B cell (primary cell): ENCODE data around the gene FARSB. TPM values are rescaled to one million over a fixed set of nuclear protein-coding genes. Genes with fewer than 3 reads are reported as not detected.

Experiments
- ATAC-seq: fragments of 200-7000 bp; cut with Tn5 transposase; one replicate; pipeline ENCODE4 v1.10.0; 2021; ENCODE audit warnings: low read depth, mild to moderate bottlenecking, moderate number of reproducible peaks, moderate library complexity
- CTCF ChIA-PET: fragments of 350-600 bp; sonication (Branson Sonifier 250); formaldehyde crosslinking; loops from one replicate; lab custom pipeline; 2021; ENCODE audit warnings: antibody characterized with exemption, inconsistent platforms; lab: Charles Lee
- POLR2A ChIA-PET: fragments of 350-600 bp; sonication (Branson Sonifier 250); formaldehyde crosslinking; loops from one replicate; lab custom pipeline; 2021; ENCODE audit warnings: antibody characterized with exemption; lab: Charles Lee
- DNase-seq: peaks from one replicate; pipeline ENCODE4 v3.0.0; 2013
- H2AFZ ChIP-seq: 2 replicates; pipeline ENCODE4 v1.6.1; 2012; ENCODE audit warnings: mild to moderate bottlenecking, low read depth, low read length; ENCODE audit not compliant: insufficient read depth, poor library complexity, severe bottlenecking
- H3K27ac ChIP-seq, 2 donors: 1 replicate in 1 of 2; 2 replicates in 1 of 2; pipeline ENCODE4 v1.5.1; 2012 to 2013; ENCODE audit warnings: low read length in 2 of 2, mild to moderate bottlenecking in 2 of 2, moderate library complexity in 1 of 2
- H3K27me3 ChIP-seq, 4 experiments: fragments of 200-600 bp in 1 of 4; sonication (generic) in 1 of 4; replicated peaks in 1 of 4; 1 replicate in 2 of 4; 2 replicates in 2 of 4; pipeline versions ENCODE4 v1.6.1 to v1.7.0; 2013 to 2016; ENCODE audit warnings: low read length in 3 of 4, mild to moderate bottlenecking in 2 of 4, mixed read lengths in 1 of 4, moderate library complexity in 1 of 4; ENCODE audit not compliant: insufficient read depth in 4 of 4, control insufficient read depth in 3 of 4; ENCODE audit errors: control extremely low read depth in 1 of 4
- H3K36me3 ChIP-seq, 2 experiments: replicated peaks in 1 of 2; 1 replicate in 1 of 2; 2 replicates in 1 of 2; pipeline versions ENCODE4 v1.6.1 to v1.7.1; 2013; ENCODE audit warnings: low read length in 1 of 2; ENCODE audit not compliant: insufficient read depth in 2 of 2, control insufficient read depth in 1 of 2; ENCODE audit errors: control extremely low read depth in 1 of 2, extremely low read depth in 1 of 2
- H3K4me1 ChIP-seq, 2 donors: fragments of 200-600 bp in 1 of 2; sonication (generic) in 1 of 2; 1 replicate in 1 of 2; 2 replicates in 1 of 2; pipeline versions ENCODE4 v1.5.1 to v1.6.1; 2013 to 2017; ENCODE audit warnings: low read length in 2 of 2; ENCODE audit not compliant: control insufficient read depth in 2 of 2, insufficient read depth in 2 of 2
- H3K4me2 ChIP-seq: replicated peaks from 2 replicates; pipeline ENCODE3; 2012; ENCODE audit warnings: mild to moderate bottlenecking, low read depth, low read length; ENCODE audit not compliant: poor library complexity, severe bottlenecking
- H3K4me3 ChIP-seq, 5 experiments: fragments of 200-600 bp in 1 of 5; sonication (generic) in 1 of 5; 1 replicate in 3 of 5; 2 replicates in 2 of 5; pipeline versions ENCODE4 v1.5.1 to v1.7.0; 2011 to 2016; ENCODE audit warnings: low read length in 4 of 5, mild to moderate bottlenecking in 4 of 5, low read depth in 2 of 5, control low read depth in 1 of 5, moderate library complexity in 1 of 5; ENCODE audit not compliant: insufficient read depth in 1 of 5; ENCODE audit errors: control extremely low read depth in 1 of 5, extremely low read depth in 1 of 5
- H3K79me2 ChIP-seq: fragments of 200-600 bp; sonication (generic); one replicate; pipeline ENCODE4 v1.6.0; 2016; ENCODE audit warnings: low read length; ENCODE audit not compliant: control insufficient read depth, insufficient read depth
- H3K9ac ChIP-seq: fragments of 200-600 bp; sonication (generic); 2 replicates; pipeline ENCODE4 v1.6.1; 2017; ENCODE audit warnings: mild to moderate bottlenecking, low read length, moderate library complexity
- H3K9me3 ChIP-seq, 3 donors: one replicate each; pipeline versions ENCODE4 v1.6.1 to v1.7.1; 2013; ENCODE audit warnings: low read length in 2 of 3; ENCODE audit not compliant: control insufficient read depth in 2 of 3, insufficient read depth in 1 of 3; ENCODE audit errors: control extremely low read depth in 1 of 3
- H4K20me1 ChIP-seq: 2 replicates; pipeline ENCODE4 v1.6.0; 2012; ENCODE audit warnings: mild to moderate bottlenecking, low read length; ENCODE audit not compliant: insufficient read depth, control insufficient read depth, poor library complexity, severe bottlenecking
- H3K27ac Mint-ChIP-seq: one replicate; pipeline ENCODE4 v1.8.0; 2021; ENCODE audit warnings: mixed read lengths
- H3K27me3 Mint-ChIP-seq: one replicate; pipeline ENCODE4 v1.8.0; 2021; ENCODE audit warnings: mixed read lengths
- H3K4me1 Mint-ChIP-seq: one replicate; pipeline ENCODE4 v1.8.0; 2021; ENCODE audit warnings: mixed read lengths
- H3K4me3 Mint-ChIP-seq: one replicate; pipeline ENCODE4 v1.8.0; 2021; ENCODE audit warnings: mixed read lengths
- H3K9me3 Mint-ChIP-seq: one replicate; pipeline ENCODE4 v1.8.0; 2022; ENCODE audit warnings: mixed read lengths; ENCODE audit not compliant: insufficient read depth
- CTCF ChIP-seq: fragments of 200-600 bp; IDR thresholded peaks from one replicate; pipeline ENCODE4 v1.8.0; 2022; ENCODE audit warnings: antibody characterized with exemption, mild to moderate bottlenecking
- EZH2 ChIP-seq: IDR thresholded peaks from 2 replicates; pipeline ENCODE4 v1.6.1; 2012; ENCODE audit warnings: borderline replicate concordance, low read depth, mild to moderate bottlenecking, moderate library complexity, low read length; ENCODE audit not compliant: insufficient read depth, poor library complexity, severe bottlenecking
- WGBS: methylation state at CpG from one replicate; pipeline ENCODE4 v1.1.5; 2013; ENCODE audit warnings: missing lambda C conversion rate; ENCODE audit not compliant: insufficient coverage; 5-methylcytosine and 5-hydroxymethylcytosine counted together
- intact Hi-C: fragments of 100-400 bp; cut with micrococcal nuclease; formaldehyde crosslinking; loops from one replicate; pipeline ENCODE4 v1.10.0; 2022
- polyA plus RNA-seq: library from polyadenylated mRNA; depleted of rRNA; stranded (reverse); fragments of >200 nt; gene quantifications from 2 replicates; pipeline ENCODE4 v1.2.3, GENCODE V29; 2012
- total RNA-seq, 2 donors: library from RNA; stranded (reverse); fragments of 120-200 nt in 1 of 2; gene quantifications; 1 replicate in 1 of 2; 2 replicates in 1 of 2; pipeline versions ENCODE4 v1.2.3 to v1.2.4, GENCODE V29; 2013 to 2022

Gene FARSB
- total and polyA plus RNA-seq, 2 donors (not counting 1 experiment from before 2014, with no cell fraction given) = 9.2 to 10.2 TPM

DNA sequence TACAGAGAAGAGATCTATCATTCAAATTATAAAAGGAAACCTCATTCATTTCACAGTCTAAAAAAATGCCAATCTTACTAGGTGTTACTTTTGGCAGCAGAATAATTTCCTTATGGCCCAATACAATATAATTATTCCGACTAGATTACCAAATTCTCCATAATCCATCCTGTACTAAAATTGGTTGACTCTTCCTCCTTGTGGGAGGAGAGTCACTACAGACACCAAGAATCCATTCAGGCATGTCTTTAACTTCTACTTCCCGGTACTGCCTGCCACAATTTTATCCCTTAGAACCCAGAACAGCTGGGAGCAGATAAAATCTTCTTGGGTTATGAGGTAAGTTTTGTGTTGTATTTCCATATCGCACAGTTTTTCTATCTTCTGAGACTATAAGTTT, 9.9 kb downstream of the FARSB start:
- Mint-ChIP-seq H3K4me3 (no peak overlapping the region), H3K4me1 (peaks cover 7% of the 10 kb centered on the region), H3K27ac (no peak overlapping the region), H3K9me3 (no peaks in the 10 kb centered on the region), H3K27me3 (no peaks in the 10 kb centered on the region)
- H3K9ac ChIP-seq = no peak overlapping the region
- H3K4me2 ChIP-seq = no peak overlapping the region
- ChIA-PET POLR2A (no interaction called here), CTCF (no interaction called here)
- H3K79me2 ChIP-seq = peaks cover 25% of the 10 kb centered on the region
- no CpG with 5 or more reads among the region's 3 CpGs for WGBS
- DNase-seq = no peak
- no peaks in the 10 kb centered on the region for H3K4me1 ChIP-seq
- no peak overlapping the region for H3K4me3 ChIP-seq
- no peak overlapping the region for H2AFZ ChIP-seq
- TF ChIP-seq EZH2 (no peak), CTCF (no peak)
- intact Hi-C loops = no loop called here
- peaks cover 6 to 38% of the 10 kb centered on the region in 2 experiments for H3K36me3 ChIP-seq
- H3K27ac ChIP-seq = no peak overlapping the region
- H3K27me3 ChIP-seq = no peaks in the 10 kb centered on the region
- peaks cover 19% of the 10 kb centered on the region for H4K20me1 ChIP-seq
- no peaks in the 10 kb centered on the region for H3K9me3 ChIP-seq
- ATAC-seq = no peak

- no peak overlapping the region for H3K4me3 ChIP-seq
- no peaks in the 10 kb centered on the region for H3K9me3 Mint-ChIP-seq
- H3K27ac Mint-ChIP-seq = no peak overlapping the region
- H3K79me2 ChIP-seq = peaks cover 1% of the 10 kb centered on the region
- H3K27me3 Mint-ChIP-seq = no peaks in the 10 kb centered on the region
- H2AFZ ChIP-seq = no peak overlapping the region
- CTCF ChIA-PET = no interaction called here
- H3K36me3 ChIP-seq = peaks cover 10 to 46% of the 10 kb centered on the region in 2 experiments
- TF ChIP-seq EZH2 (no peak), CTCF (no peak)
- H3K27ac ChIP-seq = no peak overlapping the region
- H3K9ac ChIP-seq = no peak overlapping the region
- intact Hi-C loops = no loop called here
- no peak overlapping the region for H3K4me3 Mint-ChIP-seq
- H3K4me1 ChIP-seq = no peaks in the 10 kb centered on the region
- no peaks in the 10 kb centered on the region for H3K27me3 ChIP-seq
- DNase-seq (no peak), ATAC-seq (no peak)
- H3K9me3 ChIP-seq = peaks cover 0 to 3% (median 0%) of the 10 kb centered on the region in 3 donors
- peaks cover 7% of the 10 kb centered on the region for H4K20me1 ChIP-seq
- no peaks in the 10 kb centered on the region for H3K4me1 Mint-ChIP-seq
- no CpG with 5 or more reads among the region's 1 CpG for WGBS
- no peak overlapping the region for H3K4me2 ChIP-seq
- POLR2A ChIA-PET = no interaction called here
Measured at GRCh38 chr2:222643134-222643533, 12.8 kb downstream of the FARSB start.
